NCI-H345 (cell line): ENCODE data around the gene SERPINA3.

Experiments used
- DNase-seq: peaks from one replicate; lab custom pipeline; 2025; lab: John Stamatoyannopoulos, UW

Gene SERPINA3

DNA sequence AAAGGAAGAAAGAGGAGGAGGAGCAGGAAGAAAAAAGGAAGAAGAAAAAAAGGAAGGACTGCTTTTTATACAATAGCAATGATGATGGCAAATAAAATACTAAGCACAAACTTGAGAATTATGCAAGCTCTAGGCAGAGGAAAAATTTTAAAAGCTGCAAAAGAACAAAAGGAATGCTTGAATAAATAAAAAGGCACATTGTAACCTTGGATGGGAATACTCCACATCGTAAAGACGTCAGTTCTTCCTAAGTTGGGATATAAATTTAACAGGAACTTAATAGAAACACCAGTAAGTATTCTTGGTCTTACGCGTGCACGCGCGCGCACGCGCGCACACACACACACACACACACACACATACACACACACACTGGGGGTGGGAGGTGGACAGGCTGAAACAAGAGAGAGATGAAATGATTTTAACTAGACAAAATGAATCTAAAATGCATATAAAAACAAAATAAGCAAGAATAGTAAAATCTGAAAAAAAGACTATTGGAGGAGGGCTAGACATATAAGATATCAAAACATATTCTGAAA lies 43.0 kb downstream of the SERPINA3 start:
- no peak for DNase-seq

- no peak for DNase-seq
Measured at GRCh38 chr14:94656043-94656442, 43.9 kb downstream of the SERPINA3 start.

- DNase-seq, result no peak
Measured at GRCh38 chr14:94659256-94659655, 47.1 kb downstream of the SERPINA3 start.

DNA sequence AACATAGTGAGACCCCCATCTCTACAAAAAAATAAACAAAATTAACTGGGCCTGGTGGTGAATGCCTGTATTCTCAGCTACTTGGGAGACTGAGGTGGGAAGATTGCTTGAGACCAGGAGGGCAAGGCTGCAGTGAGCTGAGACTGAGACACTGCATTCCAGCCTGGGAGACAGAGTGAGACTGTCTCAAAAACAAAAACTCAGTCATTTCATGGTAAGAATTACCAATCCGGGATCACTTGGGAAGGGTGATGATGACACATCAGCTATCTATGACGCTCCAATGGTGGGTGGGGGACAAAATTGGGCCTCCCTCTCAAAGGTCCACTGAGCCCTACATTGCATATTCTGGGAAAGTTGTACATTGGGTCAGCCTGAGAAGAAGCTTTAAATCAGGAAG lies 47.7 kb downstream of the SERPINA3 start:
- DNase-seq, result no peak

DNA sequence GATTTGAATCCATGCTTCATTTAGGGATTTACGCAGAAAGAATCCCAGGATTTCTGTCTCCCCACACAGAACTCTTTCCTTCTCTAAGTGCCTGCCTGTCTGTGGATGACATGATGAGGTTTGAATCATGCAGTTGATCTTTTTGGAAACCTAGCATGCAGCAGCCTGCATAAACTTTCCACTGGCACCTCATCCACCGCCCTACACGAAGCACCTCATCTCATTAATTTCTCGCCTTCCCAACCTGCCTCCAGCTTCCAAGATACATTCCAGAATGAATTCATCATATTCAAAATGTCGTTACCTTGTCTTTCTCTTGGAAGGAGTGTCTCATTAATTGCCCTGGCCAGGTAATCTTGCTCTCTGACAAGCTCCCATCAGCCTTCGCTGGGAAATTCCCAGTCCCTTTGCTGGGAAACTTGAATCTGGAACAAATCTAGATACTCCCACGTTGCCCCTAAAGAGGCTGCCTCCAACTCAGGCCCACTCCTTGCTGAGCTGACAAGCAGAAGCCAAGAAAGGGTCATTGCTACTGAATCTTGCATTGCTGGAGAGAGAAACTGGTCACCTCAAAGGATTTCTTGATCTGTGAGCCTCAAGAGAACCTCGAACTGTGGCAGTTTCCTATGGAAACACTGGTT lies 48.2 kb downstream of the SERPINA3 start:
- DNase-seq, result no peak

- no peak for DNase-seq
Measured at GRCh38 chr14:94663538-94663937, 51.3 kb downstream of the SERPINA3 start.

GRCh38 chr14:94663965-94664704 lies 51.9 kb downstream of the SERPINA3 start:
- no peak for DNase-seq

DNA sequence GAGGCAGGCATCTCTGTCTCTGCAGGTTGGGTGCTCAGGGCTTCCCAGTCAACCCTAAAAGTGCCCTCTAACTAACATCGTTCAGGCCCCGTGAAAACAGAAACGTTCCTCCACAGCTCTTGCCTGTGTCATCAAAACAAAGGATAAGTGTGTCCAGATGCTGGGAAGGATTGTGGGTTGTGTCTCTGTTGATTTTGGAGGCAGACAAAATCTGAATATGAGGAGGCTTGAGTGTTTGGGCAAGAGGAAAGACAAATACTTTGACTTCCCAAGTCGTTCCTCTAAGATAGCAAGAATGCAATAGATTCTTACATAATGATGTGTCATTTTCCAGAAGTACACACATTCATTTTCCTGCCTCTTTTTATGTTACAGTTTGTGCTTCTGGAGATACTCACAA lies 52.9 kb downstream of the SERPINA3 start:
- DNase-seq, result no peak

DNA sequence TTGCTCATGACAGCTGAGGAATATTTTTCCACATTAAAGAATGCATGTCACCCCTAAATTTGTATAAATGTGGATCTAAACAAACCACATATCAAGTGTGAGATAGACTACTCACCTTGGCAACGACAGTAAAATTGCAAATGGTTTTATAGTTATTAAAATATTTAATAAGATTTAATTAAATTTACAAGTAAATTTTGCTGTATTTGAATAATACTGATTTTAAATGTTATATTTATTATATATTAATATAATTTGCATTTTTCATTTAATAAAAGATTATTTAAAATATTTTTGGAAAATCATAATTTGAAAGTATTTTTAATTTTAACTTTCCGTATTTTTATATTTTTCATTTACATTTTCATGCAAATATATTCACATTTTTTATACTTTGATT lies 53.4 kb downstream of the SERPINA3 start:
- no peak for DNase-seq

DNA sequence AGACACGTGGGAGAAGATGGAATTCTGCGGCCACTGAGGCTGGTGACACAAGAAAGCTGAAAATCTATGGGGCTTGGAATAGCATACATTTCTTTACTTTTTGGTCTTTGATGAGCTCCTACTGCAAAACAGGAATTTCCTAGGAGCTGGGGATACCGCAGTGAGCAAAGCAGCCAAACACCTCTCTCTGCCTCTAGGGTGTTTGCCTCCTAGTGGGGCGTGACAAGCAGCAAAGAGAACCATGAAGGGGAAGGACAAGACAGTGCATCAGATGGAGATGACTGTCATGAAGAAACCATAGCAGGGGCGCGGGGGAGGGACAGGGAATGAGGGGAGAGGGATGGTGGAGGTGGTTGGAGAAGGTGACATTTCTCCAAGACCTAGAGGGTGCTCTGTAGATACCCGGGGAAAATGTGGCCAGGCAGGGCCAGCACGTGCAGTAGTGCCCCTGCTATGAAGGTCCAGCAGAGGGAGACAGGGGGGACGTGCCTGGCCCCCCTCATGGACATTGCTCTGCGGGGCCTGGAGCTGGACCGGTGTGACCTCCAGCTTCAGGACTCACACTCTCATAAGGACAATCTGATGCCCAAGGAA lies 58.6 kb downstream of the SERPINA3 start:
- no peak for DNase-seq

DNA sequence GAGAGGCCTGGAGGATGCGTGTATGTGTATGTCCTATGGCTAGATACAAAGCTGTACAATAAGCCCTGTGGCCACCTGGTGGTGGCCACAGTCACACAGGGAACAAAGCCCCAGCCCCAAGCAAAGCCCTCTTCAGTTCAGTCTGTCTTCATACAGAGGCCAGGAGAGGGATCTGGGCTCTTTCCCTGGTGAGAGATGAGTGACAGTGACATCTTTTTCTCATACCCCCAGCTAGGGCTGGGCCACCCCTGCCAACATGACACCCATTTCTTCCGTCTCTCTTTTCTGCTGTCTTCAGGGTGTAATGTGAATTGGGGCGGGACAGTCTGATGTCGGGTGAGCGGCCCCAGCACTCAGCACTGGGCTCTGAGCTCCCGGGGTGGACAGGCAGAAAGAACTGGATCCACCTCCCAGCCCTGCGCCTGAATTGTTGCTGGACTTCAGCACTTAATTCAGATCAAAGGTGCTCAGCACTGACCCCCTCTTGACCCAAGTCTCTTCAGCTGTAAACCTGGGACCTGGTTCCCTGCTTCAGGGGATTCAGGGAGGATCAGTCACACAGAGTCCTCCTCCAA lies 59.8 kb downstream of the SERPINA3 start:
- no peak for DNase-seq

- DNase-seq, result no peak
Measured at GRCh38 chr14:94673071-94673470, 60.9 kb downstream of the SERPINA3 start.
